ENCODE results near the gene TFDP2.

The TFDP2 gene

GRCh38 chr3:141940194-141940776 is 209.1 kb downstream of the TFDP2 start:
- H2AFZ ChIP-seq, result no peak overlapping the region
- no peak for TF ChIP-seq CTCF (IDR thresholded peaks at IDR 0.05)
- no peaks in the 10 kb centered on the region for H3K79me2 ChIP-seq
- no peak overlapping the region for H3K4me2 ChIP-seq (ENCODE audit: low read length)
- no peak overlapping the region for H3K9ac ChIP-seq
- H3K9me3 ChIP-seq (ENCODE audit: control insufficient read depth, low read length), result no peaks in the 10 kb centered on the region
- no peaks in the 10 kb centered on the region for H3K27me3 ChIP-seq (ENCODE audit: control insufficient read depth, insufficient read depth, low read length)
- H3K4me3 ChIP-seq (ENCODE audit: low read depth, low read length), result no peak overlapping the region
- H3K36me3 ChIP-seq (ENCODE audit: control insufficient read depth, insufficient read depth, low read length), result no peaks in the 10 kb centered on the region
- no peaks in the 10 kb centered on the region for H3K4me1 ChIP-seq
- no peak overlapping the region for H3K27ac ChIP-seq

- H3K36me3 ChIP-seq (ENCODE audit: control insufficient read depth, insufficient read depth, low read length), result no peaks in the 10 kb centered on the region
- H3K9me3 ChIP-seq (ENCODE audit: control insufficient read depth, low read length), result no peaks in the 10 kb centered on the region
- H3K79me2 ChIP-seq, result no peaks in the 10 kb centered on the region
- H2AFZ ChIP-seq, result no peak overlapping the region
- no peak overlapping the region for H3K4me2 ChIP-seq (ENCODE audit: low read length)
- H3K27me3 ChIP-seq (ENCODE audit: control insufficient read depth, insufficient read depth, low read length), result no peaks in the 10 kb centered on the region
- no peak for TF ChIP-seq CTCF (IDR thresholded peaks at IDR 0.05)
- H3K27ac ChIP-seq, result no peak overlapping the region
- no peak overlapping the region for H3K9ac ChIP-seq
- H3K4me1 ChIP-seq, result no peaks in the 10 kb centered on the region
- no peak overlapping the region for H3K4me3 ChIP-seq (ENCODE audit: low read depth, low read length)
These were observed 209.6 kb downstream of the TFDP2 start for GRCh38 chr3:141939759-141940158.

- Histone ChIP-seq H3K9ac (no peak overlapping the region), H3K36me3 (ENCODE audit: control insufficient read depth, insufficient read depth, low read length) (no peaks in the 10 kb centered on the region), H3K79me2 (no peaks in the 10 kb centered on the region), H3K27ac (no peak overlapping the region), H3K9me3 (ENCODE audit: control insufficient read depth, low read length) (no peaks in the 10 kb centered on the region), H2AFZ (no peak overlapping the region), H3K4me3 (ENCODE audit: low read depth, low read length) (no peak overlapping the region), H3K4me2 (ENCODE audit: low read length) (no peak overlapping the region), H3K4me1 (no peaks in the 10 kb centered on the region), H3K27me3 (ENCODE audit: control insufficient read depth, insufficient read depth, low read length) (no peaks in the 10 kb centered on the region)
- TF ChIP-seq CTCF (IDR thresholded peaks at IDR 0.05), result no peak
These were observed 211.3 kb downstream of the TFDP2 start for GRCh38 chr3:141938011-141938500.

- Histone ChIP-seq H3K4me2 (ENCODE audit: low read length) (no peak overlapping the region), H3K27me3 (ENCODE audit: control insufficient read depth, insufficient read depth, low read length) (no peaks in the 10 kb centered on the region), H2AFZ (no peak overlapping the region), H3K27ac (no peak overlapping the region), H3K4me1 (no peaks in the 10 kb centered on the region), H3K9me3 (ENCODE audit: control insufficient read depth, low read length) (no peaks in the 10 kb centered on the region), H3K36me3 (ENCODE audit: control insufficient read depth, insufficient read depth, low read length) (no peaks in the 10 kb centered on the region), H3K4me3 (ENCODE audit: low read depth, low read length) (no peak overlapping the region), H3K9ac (no peak overlapping the region), H3K79me2 (no peaks in the 10 kb centered on the region)
- no peak for TF ChIP-seq CTCF (IDR thresholded peaks at IDR 0.05)
These were observed 215.0 kb downstream of the TFDP2 start for GRCh38 chr3:141934354-141934753.

Data from parathyroid adenoma (tissue), 2 donors.